CD4-positive, alpha-beta memory T cell (primary cell): ENCODE results near the gene SYNPO. TPM values are rescaled to one million over a fixed set of nuclear protein-coding genes. Genes with fewer than 3 reads are reported as not detected.
A peak's percentile ranks its signal among the peaks of the same experiment; 100 is the strongest.

Experiments
- CTCF ChIA-PET: fragments of 350-600 bp; sonication (Branson Sonifier 250); formaldehyde crosslinking; loops from one replicate; lab custom pipeline; 2021; ENCODE audit warnings: inconsistent platforms; ENCODE audit not compliant: partially characterized antibody; lab: Charles Lee
- POLR2A ChIA-PET: fragments of 350-600 bp; sonication (Branson Sonifier 250); formaldehyde crosslinking; loops from one replicate; lab custom pipeline; 2021; ENCODE audit not compliant: partially characterized antibody; lab: Charles Lee
- DNase-seq, 5 donors: peaks; one replicate each; pipeline versions ENCODE4 v3.0.0 to v3.0.0-alpha.2; 2020 to 2022; ENCODE audit warnings: mixed read lengths in 1 of 5
- H3K27ac ChIP-seq: one replicate; pipeline ENCODE4 v1.7.0; 2013; ENCODE audit warnings: low read depth, low read length
- H3K27me3 ChIP-seq: 2 replicates; pipeline ENCODE4 v1.7.0; 2013; ENCODE audit warnings: mild to moderate bottlenecking, low read length, moderate library complexity; ENCODE audit not compliant: insufficient read depth
- H3K36me3 ChIP-seq: 2 replicates; pipeline ENCODE4 v1.7.0; 2013; ENCODE audit warnings: mild to moderate bottlenecking, low read length, moderate library complexity; ENCODE audit not compliant: insufficient read depth
- H3K4me1 ChIP-seq: 2 replicates; pipeline ENCODE4 v1.7.0; 2013; ENCODE audit warnings: mild to moderate bottlenecking, low read length, moderate library complexity; ENCODE audit not compliant: insufficient read depth
- H3K4me3 ChIP-seq, 2 donors: one replicate each; pipeline ENCODE4 v1.7.0; 2013; ENCODE audit warnings: low read length in 2 of 2, mild to moderate bottlenecking in 1 of 2
- H3K9me3 ChIP-seq, 2 donors: one replicate each; pipeline ENCODE4 v1.7.0; 2013; ENCODE audit warnings: low read length in 2 of 2, control low read depth in 1 of 2; ENCODE audit not compliant: control insufficient read depth in 1 of 2
- H3K27ac Mint-ChIP-seq, 7 donors: one replicate each; pipeline ENCODE4 v1.8.0; 2020 to 2021; ENCODE audit warnings: mixed read lengths in 7 of 7, mild to moderate bottlenecking in 6 of 7, inconsistent platforms in 3 of 7, moderate library complexity in 3 of 7
- H3K27me3 Mint-ChIP-seq, 2 donors: one replicate each; pipeline ENCODE4 v1.8.0; 2020 to 2021; ENCODE audit warnings: mixed read lengths in 2 of 2
- H3K36me3 Mint-ChIP-seq, 2 donors: one replicate each; pipeline ENCODE4 v1.8.0; 2020 to 2021; ENCODE audit warnings: mixed read lengths in 2 of 2, inconsistent platforms in 1 of 2, mild to moderate bottlenecking in 1 of 2
- H3K4me1 Mint-ChIP-seq, 4 donors: one replicate each; pipeline ENCODE4 v1.8.0; 2020 to 2021; ENCODE audit warnings: mixed read lengths in 4 of 4, mild to moderate bottlenecking in 1 of 4
- H3K4me3 Mint-ChIP-seq, 8 donors: one replicate each; pipeline ENCODE4 v1.8.0; 2020 to 2021; ENCODE audit warnings: mixed read lengths in 8 of 8, mild to moderate bottlenecking in 7 of 8, moderate library complexity in 6 of 8, inconsistent platforms in 3 of 8
- H3K9me3 Mint-ChIP-seq, 8 donors: one replicate each; pipeline ENCODE4 v1.8.0; 2020 to 2021; ENCODE audit warnings: mixed read lengths in 8 of 8, mild to moderate bottlenecking in 5 of 8, inconsistent platforms in 3 of 8, moderate library complexity in 1 of 8
- intact Hi-C: fragments of 100-400 bp; cut with micrococcal nuclease; formaldehyde crosslinking; loops from one replicate; pipeline ENCODE4 v1.15.1; 2023
- polyA plus RNA-seq, 2 donors: library from polyadenylated mRNA; unstranded; fragments of 300-500 nt; fragmentation: Illumina TruSeq; gene quantifications; one replicate each; pipeline ENCODE4 v1.2.3, GENCODE V29; 2021
- total RNA-seq, 2 experiments: library from RNA; stranded (reverse); gene quantifications; one replicate each; pipeline ENCODE4 v1.2.3, GENCODE V29; 2021

Gene SYNPO
- total and polyA plus RNA-seq, 4 experiments from 2014 or later: 0.06 TPM; not detected in 3

DNA sequence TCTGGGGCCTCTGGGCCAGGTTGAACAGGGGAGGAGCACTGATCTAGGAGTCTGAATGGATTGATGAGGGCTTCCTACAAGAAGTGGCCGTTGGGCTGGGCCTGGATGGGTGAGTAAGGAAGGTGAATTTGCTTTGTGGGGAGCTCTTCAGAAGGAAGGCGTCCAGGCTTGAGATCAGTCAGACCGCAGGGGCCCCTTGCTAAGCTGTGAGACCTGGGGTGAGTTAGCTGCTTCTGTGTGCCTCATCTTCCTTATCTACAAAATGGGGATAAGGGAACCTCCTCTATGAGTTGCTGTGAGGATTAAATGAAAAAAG is 1.1 kb upstream of the SYNPO start:
- Histone ChIP-seq H3K27me3 (no peaks in the 10 kb centered on the region), H3K9me3 (no peaks in the 10 kb centered on the region), H3K4me3 (no peak overlapping the region), H3K4me1 (no peaks in the 10 kb centered on the region), H3K27ac (no peak overlapping the region), H3K36me3 (no peaks in the 10 kb centered on the region)
- no peak for DNase-seq
- Mint-ChIP-seq H3K27ac (no peak overlapping the region), H3K27me3 (peaks cover 7 to 16% of the 10 kb centered on the region in 2 donors), H3K9me3 (peaks cover 0 to 2% (median 0%) of the 10 kb centered on the region in 8 donors), H3K4me1 (no peaks in the 10 kb centered on the region), H3K4me3 (no peak overlapping the region), H3K36me3 (no peaks in the 10 kb centered on the region)
- intact Hi-C loops: no loop called here
- POLR2A ChIA-PET: no interaction called here
- CTCF ChIA-PET: no interaction called here

DNA sequence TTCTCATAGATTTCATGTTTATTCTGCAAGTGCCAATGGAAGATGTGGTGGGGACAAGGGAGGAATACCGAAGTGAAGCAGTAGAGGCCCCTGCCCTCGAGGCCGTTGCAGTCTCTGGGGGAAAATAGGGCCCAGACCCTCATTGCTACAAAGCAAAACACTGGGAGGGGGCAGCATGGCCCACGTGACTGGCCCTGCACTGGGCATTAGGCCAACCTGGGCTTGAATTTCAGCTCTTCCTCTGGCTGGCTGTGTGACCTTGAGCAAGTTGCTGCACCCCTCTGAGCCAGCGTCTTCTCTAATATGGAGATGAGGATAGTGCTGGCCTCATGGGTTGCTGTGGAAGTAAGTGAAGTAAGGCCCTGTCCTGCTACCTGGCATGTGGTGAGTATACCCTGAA is 709 bp upstream of the SYNPO start:
- Histone ChIP-seq H3K36me3 (no peaks in the 10 kb centered on the region), H3K9me3 (no peaks in the 10 kb centered on the region), H3K27ac (no peak overlapping the region), H3K4me1 (no peaks in the 10 kb centered on the region), H3K27me3 (no peaks in the 10 kb centered on the region), H3K4me3 (no peak overlapping the region)
- no peaks in the 10 kb centered on the region for H3K36me3 Mint-ChIP-seq
- ChIA-PET CTCF (no interaction called here), POLR2A (no interaction called here)
- H3K4me1 Mint-ChIP-seq: no peaks in the 10 kb centered on the region
- no peak overlapping the region for H3K4me3 Mint-ChIP-seq
- no peak for DNase-seq
- H3K27ac Mint-ChIP-seq: no peak overlapping the region
- H3K27me3 Mint-ChIP-seq: peaks cover 7 to 16% of the 10 kb centered on the region in 2 donors
- intact Hi-C loops: no loop called here
- peaks cover 0 to 2% (median 0%) of the 10 kb centered on the region in 8 donors for H3K9me3 Mint-ChIP-seq

DNA sequence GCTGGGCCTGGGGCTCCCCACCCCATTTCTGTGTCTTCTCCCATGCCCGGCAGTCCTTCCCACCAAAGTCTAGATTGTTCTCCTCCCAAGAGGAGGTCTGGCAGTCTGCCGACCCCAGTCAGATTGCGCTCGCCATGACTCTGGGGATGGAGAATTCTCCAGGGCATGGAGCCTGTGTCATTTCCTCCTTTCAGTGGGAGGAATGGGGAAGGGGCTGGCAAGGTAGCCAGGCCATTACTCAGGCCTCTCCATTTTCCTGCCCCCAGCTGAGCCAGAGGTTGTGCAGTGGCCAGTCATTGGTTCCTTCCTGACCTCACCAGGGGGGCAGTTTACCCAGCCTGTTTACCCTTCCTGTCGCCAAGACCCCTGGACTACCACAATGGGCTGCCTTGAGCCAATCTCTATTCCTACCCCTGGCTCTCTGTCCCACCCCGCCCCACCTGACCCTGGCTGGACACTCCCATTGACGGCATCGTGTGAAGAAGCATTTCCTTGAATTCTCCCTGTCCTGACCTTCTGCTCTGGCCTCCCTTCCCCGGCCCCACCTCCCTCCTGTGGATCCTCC is 628 bp downstream of the SYNPO start:
- Mint-ChIP-seq H3K4me1 (no peaks in the 10 kb centered on the region), H3K27me3 (peaks cover 7 to 12% of the 10 kb centered on the region in 2 donors), H3K9me3 (no peaks in the 10 kb centered on the region), H3K36me3 (no peaks in the 10 kb centered on the region), H3K27ac (no peak overlapping the region), H3K4me3 (no peak overlapping the region)
- POLR2A ChIA-PET: no interaction called here
- intact Hi-C loops: no loop called here
- DNase-seq: no peak
- no peak overlapping the region for H3K4me3 ChIP-seq
- no peaks in the 10 kb centered on the region for H3K36me3 ChIP-seq
- H3K27ac ChIP-seq: no peak overlapping the region
- no peaks in the 10 kb centered on the region for H3K27me3 ChIP-seq
- CTCF ChIA-PET: no interaction called here
- H3K9me3 ChIP-seq: no peaks in the 10 kb centered on the region
- H3K4me1 ChIP-seq: no peaks in the 10 kb centered on the region

DNA sequence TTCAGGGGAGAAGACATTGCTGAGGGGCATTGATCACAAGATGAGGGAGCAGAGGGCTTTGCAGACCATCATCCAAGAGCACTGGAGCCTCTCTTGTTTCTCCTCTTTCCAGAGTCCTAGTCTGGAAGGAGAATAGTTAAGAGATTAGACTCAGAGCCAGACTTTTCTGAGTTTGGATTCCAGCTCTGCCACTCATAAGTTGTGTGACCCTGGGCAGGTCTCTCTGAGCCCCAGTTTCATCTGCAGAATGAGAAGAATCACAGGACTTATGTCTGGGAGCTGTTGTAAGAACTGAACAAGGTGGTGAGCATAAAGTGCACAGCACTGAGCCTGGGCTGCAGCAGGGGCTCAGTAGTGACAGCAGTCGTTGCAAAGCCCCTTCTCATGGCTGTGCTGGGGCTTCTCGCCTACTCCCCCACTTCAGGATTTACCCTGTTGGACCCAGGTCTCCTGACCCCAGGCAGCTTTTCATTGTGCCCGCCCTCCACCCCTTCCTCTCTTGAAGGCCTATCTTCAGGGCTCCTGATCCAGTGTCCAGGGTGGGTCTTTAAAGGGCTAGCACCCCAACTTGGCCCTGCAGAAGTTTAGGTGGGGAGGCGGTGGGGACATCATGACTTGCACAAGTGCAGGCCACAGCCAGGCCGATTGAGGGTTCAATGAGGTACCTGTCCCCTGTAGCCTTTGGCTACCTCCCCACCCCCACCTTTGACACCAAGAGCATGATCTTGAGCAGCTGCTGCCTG is 1.5 kb downstream of the SYNPO start:
- H3K36me3 Mint-ChIP-seq: no peaks in the 10 kb centered on the region
- no peak overlapping the region for H3K4me3 Mint-ChIP-seq
- Histone ChIP-seq H3K27me3 (no peaks in the 10 kb centered on the region), H3K36me3 (no peaks in the 10 kb centered on the region), H3K4me1 (no peaks in the 10 kb centered on the region), H3K4me3 (no peak overlapping the region), H3K9me3 (no peaks in the 10 kb centered on the region), H3K27ac (no peak overlapping the region)
- no peak for DNase-seq
- no peaks in the 10 kb centered on the region for H3K9me3 Mint-ChIP-seq
- H3K4me1 Mint-ChIP-seq: no peaks in the 10 kb centered on the region
- intact Hi-C loops: no loop called here
- no peak overlapping the region for H3K27ac Mint-ChIP-seq
- ChIA-PET CTCF (no interaction called here), POLR2A (no interaction called here)
- peaks cover 7 to 10% of the 10 kb centered on the region in 2 donors for H3K27me3 Mint-ChIP-seq

DNA sequence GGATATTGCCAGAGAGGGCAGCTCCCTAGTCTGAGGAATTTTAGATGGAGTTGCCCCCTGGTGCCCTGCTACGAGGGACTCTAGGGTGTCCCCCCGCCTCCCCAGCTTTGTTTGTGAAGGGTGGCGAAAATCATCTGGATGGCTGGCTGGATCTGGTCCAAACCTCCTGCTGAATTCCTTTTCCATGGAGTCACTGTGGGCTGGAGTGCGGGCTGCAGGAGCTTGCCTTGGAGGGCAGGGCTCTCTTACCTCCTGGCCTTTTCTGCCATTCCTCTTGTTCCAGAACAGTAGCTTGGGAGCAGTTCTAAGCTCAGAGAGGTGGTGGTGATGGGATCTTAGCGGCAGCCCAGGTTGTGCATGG is 2.1 kb downstream of the SYNPO start:
- CTCF ChIA-PET: no interaction called here
- H3K36me3 Mint-ChIP-seq: no peaks in the 10 kb centered on the region
- no peak overlapping the region for H3K27ac Mint-ChIP-seq

DNA sequence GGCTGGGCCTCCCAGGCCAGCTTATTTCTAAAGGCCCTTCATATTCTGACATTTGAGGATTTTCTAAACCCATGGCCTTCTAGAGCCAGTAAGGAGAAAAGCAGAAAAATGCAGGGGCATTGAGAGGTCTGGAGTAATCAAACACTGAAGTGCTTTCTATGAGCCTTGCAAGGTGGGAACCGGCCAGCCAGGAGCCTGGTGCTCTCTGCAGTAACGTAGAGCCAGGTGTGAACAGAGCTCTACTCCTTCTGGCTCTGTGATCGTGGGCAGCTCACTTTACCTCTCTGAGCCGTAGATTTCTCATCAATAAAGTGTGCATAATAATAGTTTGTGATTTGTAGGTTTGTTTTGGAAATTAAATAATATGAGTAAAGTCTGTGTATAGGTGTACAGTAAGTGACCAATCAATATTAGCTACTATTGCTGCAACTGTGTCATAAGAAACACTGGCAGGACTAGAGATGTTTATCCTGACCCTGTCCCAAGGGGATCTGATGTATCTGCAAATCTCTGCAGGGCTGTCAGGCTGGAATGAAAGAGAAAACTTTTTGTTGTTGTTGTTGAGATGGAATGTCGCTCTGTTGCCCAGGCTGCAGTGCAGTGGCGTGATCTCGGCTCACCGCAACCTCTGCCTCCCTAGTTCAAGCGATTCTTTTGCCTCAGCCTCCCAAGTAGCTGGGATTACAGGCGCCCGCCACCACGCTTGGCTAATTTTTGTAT is 2.7 kb downstream of the SYNPO start:
- Histone ChIP-seq H3K36me3 (no peaks in the 10 kb centered on the region), H3K27ac (no peak overlapping the region), H3K27me3 (no peaks in the 10 kb centered on the region), H3K4me3 (no peak overlapping the region), H3K9me3 (no peaks in the 10 kb centered on the region), H3K4me1 (no peaks in the 10 kb centered on the region)
- POLR2A ChIA-PET: no interaction called here
- Mint-ChIP-seq H3K36me3 (no peaks in the 10 kb centered on the region), H3K4me1 (no peaks in the 10 kb centered on the region), H3K27ac (no peak overlapping the region), H3K4me3 (peak overlapping the region in 1 of 8 donors; percentile 36), H3K27me3 (peaks cover 6 to 7% of the 10 kb centered on the region in 2 donors), H3K9me3 (no peaks in the 10 kb centered on the region)
- no peak for DNase-seq
- intact Hi-C loops: no loop called here
- CTCF ChIA-PET: no interaction called here

More for the DNA sequence above, 2.1 kb downstream of the SYNPO start:
- intact Hi-C loops: no loop called here
- DNase-seq: no peak
- Mint-ChIP-seq H3K4me3 (peak overlapping the region in 1 of 8 donors; percentile 36), H3K9me3 (no peaks in the 10 kb centered on the region), H3K4me1 (no peaks in the 10 kb centered on the region), H3K27me3 (peaks cover 7 to 9% of the 10 kb centered on the region in 2 donors)
- no peaks in the 10 kb centered on the region for H3K36me3 ChIP-seq
- no peaks in the 10 kb centered on the region for H3K4me1 ChIP-seq
- no peak overlapping the region for H3K27ac ChIP-seq
- H3K27me3 ChIP-seq: no peaks in the 10 kb centered on the region
- H3K9me3 ChIP-seq: no peaks in the 10 kb centered on the region
- H3K4me3 ChIP-seq: no peak overlapping the region
- POLR2A ChIA-PET: no interaction called here

DNA sequence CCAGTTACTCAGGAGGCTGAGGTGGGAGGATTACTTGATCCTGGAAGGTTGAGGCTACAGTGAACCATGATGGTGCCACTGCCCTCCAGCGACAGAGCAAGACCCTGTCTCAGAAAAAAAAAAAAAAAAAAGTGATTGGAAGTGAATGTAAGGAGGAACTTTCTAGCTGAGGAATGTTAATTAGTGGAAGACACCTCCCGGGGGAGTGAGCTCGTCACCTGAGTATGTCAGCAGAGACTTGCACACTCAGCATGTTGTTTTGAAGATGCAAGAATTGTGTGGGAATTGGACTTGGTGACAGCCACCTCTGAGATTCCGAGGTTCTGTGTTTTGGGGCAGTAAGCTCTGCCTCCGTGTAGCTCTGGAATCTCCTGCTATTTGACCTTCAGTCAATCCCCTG is 3.6 kb downstream of the SYNPO start:
- no peaks in the 10 kb centered on the region for H3K9me3 ChIP-seq
- ChIA-PET POLR2A (no interaction called here), CTCF (no interaction called here)
- no peaks in the 10 kb centered on the region for H3K9me3 Mint-ChIP-seq
- H3K27ac ChIP-seq: no peak overlapping the region
- DNase-seq: no peak
- peaks cover 6 to 7% of the 10 kb centered on the region in 2 donors for H3K27me3 Mint-ChIP-seq
- H3K4me3 Mint-ChIP-seq: no peak overlapping the region
- H3K36me3 ChIP-seq: no peaks in the 10 kb centered on the region
- H3K4me3 ChIP-seq: no peak overlapping the region
- H3K36me3 Mint-ChIP-seq: no peaks in the 10 kb centered on the region
- intact Hi-C loops: no loop called here
- H3K4me1 Mint-ChIP-seq: no peaks in the 10 kb centered on the region
- H3K27ac Mint-ChIP-seq: no peak overlapping the region
- no peaks in the 10 kb centered on the region for H3K4me1 ChIP-seq
- H3K27me3 ChIP-seq: no peaks in the 10 kb centered on the region
